Skeletal muscle tissue (tissue), 4 donors: Measurements from ENCODE around the gene ETFDH. TPM values are rescaled to one million over a fixed set of nuclear protein-coding genes. Genes with fewer than 3 reads are reported as not detected.
"Not testable (repeated sequence)": the region's sequence is repeated elsewhere in the genome, so short reads cannot be mapped to it uniquely, and the experiment has no call there.

Experiments used
- H3K27ac ChIP-seq: one replicate; pipeline ENCODE4 v1.7.0; 2013; ENCODE audit warnings: mild to moderate bottlenecking, low read depth, low read length, inconsistent platforms
- H3K27me3 ChIP-seq, 3 donors: one replicate each; pipeline ENCODE4 v1.7.0; 2013; ENCODE audit warnings: low read length in 3 of 3; ENCODE audit not compliant: control insufficient read depth in 3 of 3, insufficient read depth in 3 of 3
- H3K36me3 ChIP-seq, 3 donors: one replicate each; pipeline ENCODE4 v1.7.0; 2013; ENCODE audit warnings: low read length in 3 of 3; ENCODE audit not compliant: control insufficient read depth in 3 of 3, insufficient read depth in 3 of 3
- H3K4me1 ChIP-seq, 3 donors: one replicate each; pipeline ENCODE4 v1.7.0; 2013; ENCODE audit warnings: low read length in 3 of 3, mild to moderate bottlenecking in 3 of 3; ENCODE audit not compliant: control insufficient read depth in 3 of 3, insufficient read depth in 3 of 3
- H3K4me3 ChIP-seq, 3 donors: one replicate each; pipeline ENCODE4 v1.7.0; 2013; ENCODE audit warnings: low read length in 3 of 3
- H3K9ac ChIP-seq, 3 donors: one replicate each; pipeline ENCODE4 v1.7.0; 2013; ENCODE audit warnings: low read length in 3 of 3, mild to moderate bottlenecking in 3 of 3, moderate library complexity in 2 of 3, low read depth in 1 of 3
- H3K9me3 ChIP-seq, 3 donors: one replicate each; pipeline ENCODE4 v1.7.0; 2013; ENCODE audit warnings: low read length in 3 of 3; ENCODE audit not compliant: control insufficient read depth in 3 of 3
- total RNA-seq: library from RNA; depleted of rRNA; stranded (reverse); fragments of >200 nt; gene quantifications from one replicate; pipeline ENCODE4 v1.2.3, GENCODE V29; 2014
- donor health status: Osteomylitis.

ETFDH gene
- total RNA-seq, 1 donor from 2014 or later: 23.0 TPM

GRCh38 chr4:158657291-158657690 lies 14.8 kb upstream of the ETFDH start:
- Histone ChIP-seq H3K4me1 (no peaks in the 10 kb centered on the region), H3K4me3 (no peak overlapping the region), H3K27me3 (no peaks in the 10 kb centered on the region), H3K9me3 (no peaks in the 10 kb centered on the region), H3K9ac (no peak overlapping the region), H3K36me3 (no peaks in the 10 kb centered on the region), H3K27ac (no peak overlapping the region)

GRCh38 chr4:158663255-158663654 lies 8.8 kb upstream of the ETFDH start:
- H3K36me3 ChIP-seq, H3K9me3 ChIP-seq, H3K4me1 ChIP-seq, H3K9ac ChIP-seq, H3K4me3 ChIP-seq, H3K27me3 ChIP-seq, H3K27ac ChIP-seq: not testable (repeated sequence)

GRCh38 chr4:158663707-158664625 lies 8.1 kb upstream of the ETFDH start:
- H3K9ac ChIP-seq, H3K36me3 ChIP-seq, H3K27ac ChIP-seq, H3K4me3 ChIP-seq, H3K4me1 ChIP-seq, H3K9me3 ChIP-seq, H3K27me3 ChIP-seq: not testable (repeated sequence)

GRCh38 chr4:158664806-158665205 lies 7.3 kb upstream of the ETFDH start:
- Histone ChIP-seq H3K4me1 (no peaks in the 10 kb centered on the region), H3K4me3 (no peak overlapping the region), H3K36me3 (peaks cover 0 to 1% (median 0%) of the 10 kb centered on the region in 3 donors), H3K27ac (no peak overlapping the region), H3K9me3 (no peaks in the 10 kb centered on the region), H3K27me3 (no peaks in the 10 kb centered on the region), H3K9ac (no peak overlapping the region)

- no peak overlapping the region for H3K27ac ChIP-seq
- H3K36me3 ChIP-seq: peaks cover 0 to 1% (median 0%) of the 10 kb centered on the region in 3 donors
- no peak overlapping the region for H3K9ac ChIP-seq
Measured at GRCh38 chr4:158666892-158667291, 5.2 kb upstream of the ETFDH start.

GRCh38 chr4:158667651-158668198 lies 4.4 kb upstream of the ETFDH start:
- Histone ChIP-seq H3K27ac (no peak overlapping the region), H3K9ac (no peak overlapping the region), H3K4me3 (no peak overlapping the region), H3K27me3 (no peaks in the 10 kb centered on the region), H3K36me3 (peaks cover 0 to 1% (median 0%) of the 10 kb centered on the region in 3 donors), H3K4me1 (peaks cover 10 to 14% (median 11%) of the 10 kb centered on the region in 3 donors), H3K9me3 (no peaks in the 10 kb centered on the region)

More at GRCh38 chr4:158666892-158667291, 5.2 kb upstream of the ETFDH start:
- H3K27me3 ChIP-seq: no peaks in the 10 kb centered on the region
- peaks cover 8 to 11% (median 10%) of the 10 kb centered on the region in 3 donors for H3K4me1 ChIP-seq
- no peak overlapping the region for H3K4me3 ChIP-seq
- no peaks in the 10 kb centered on the region for H3K9me3 ChIP-seq

- H3K9ac ChIP-seq: no peak overlapping the region
- H3K4me1 ChIP-seq: peaks cover 11 to 21% (median 12%) of the 10 kb centered on the region in 3 donors
- H3K9me3 ChIP-seq: no peaks in the 10 kb centered on the region
- H3K4me3 ChIP-seq: no peak overlapping the region
- H3K36me3 ChIP-seq: peaks cover 0 to 1% (median 0%) of the 10 kb centered on the region in 3 donors
- no peaks in the 10 kb centered on the region for H3K27me3 ChIP-seq
- no peak overlapping the region for H3K27ac ChIP-seq
Measured at GRCh38 chr4:158669310-158669709, 2.8 kb upstream of the ETFDH start.

GRCh38 chr4:158670975-158671664 lies 976 bp upstream of the ETFDH start:
- Histone ChIP-seq H3K4me3 (peak overlapping the region; percentile 94 to 98 (median 97)), H3K9ac (peak overlapping the region; percentile 96 to 100 (median 97)), H3K36me3 (peaks cover 0 to 1% (median 0%) of the 10 kb centered on the region in 3 donors), H3K27ac (peak overlapping the region; percentile 99), H3K27me3 (no peaks in the 10 kb centered on the region), H3K4me1 (peaks cover 11 to 21% (median 12%) of the 10 kb centered on the region in 3 donors), H3K9me3 (no peaks in the 10 kb centered on the region)

- Histone ChIP-seq H3K4me1 (peaks cover 11 to 21% (median 12%) of the 10 kb centered on the region in 3 donors), H3K27me3 (no peaks in the 10 kb centered on the region), H3K27ac (peak within 1 kb of the TSS; percentile 99), H3K4me3 (peak within 1 kb of the TSS; percentile 94 to 98 (median 97)), H3K36me3 (peaks cover 0 to 1% (median 0%) of the 10 kb centered on the region in 3 donors), H3K9me3 (no peaks in the 10 kb centered on the region), H3K9ac (peak within 1 kb of the TSS; percentile 96 to 100 (median 97))
Measured at GRCh38 chr4:158671665-158671914, 506 bp upstream of the ETFDH start, which contains the start of gene C4orf46. Gene C4orf46, minus strand, starts transcription at chr4:158671887. Its CDS starts 86 bp downstream, at chr4:158671801.

- Histone ChIP-seq H3K27me3 (no peaks in the 10 kb centered on the region), H3K4me3 (peak overlapping the region in 1 of 3 donors; percentile 17), H3K27ac (no peak overlapping the region), H3K9me3 (no peaks in the 10 kb centered on the region), H3K4me1 (peaks cover 11 to 21% (median 12%) of the 10 kb centered on the region in 3 donors), H3K9ac (no peak overlapping the region), H3K36me3 (no peaks in the 10 kb centered on the region)
Measured at GRCh38 chr4:158673633-158674032, 1.5 kb downstream of the ETFDH start.
